ENCODE results near the gene CD1D. TPM values are rescaled to one million over a fixed set of nuclear protein-coding genes. Genes with fewer than 3 reads are reported as not detected.
A peak's percentile ranks its signal among the peaks of the same experiment; 100 is the strongest.

Gene CD1D
- total RNA-seq, 1 donor from 2014 or later = 4.6 TPM

GRCh38 chr1:158199849-158200248, 19.2 kb downstream of the CD1D start:
- no peak for ATAC-seq
- Histone ChIP-seq H3K27ac (no peak overlapping the region), H3K27me3 (ENCODE audit: low read depth) (no peaks in the 10 kb centered on the region), H3K4me3 (no peak overlapping the region), H3K4me1 (peaks cover 4% of the 10 kb centered on the region), H3K36me3 (no peaks in the 10 kb centered on the region), H3K9me3 (no peaks in the 10 kb centered on the region)
- intact Hi-C loops (cut with DNase I) = no loop called here
- DNase-seq = no peak
- TF ChIP-seq CTCF (IDR thresholded peaks at IDR 0.05) = no peak

- no peak for ATAC-seq
- intact Hi-C loops (cut with DNase I) = no loop called here
- H3K27ac ChIP-seq = no peak overlapping the region
- DNase-seq = no peak
- H3K36me3 ChIP-seq = no peaks in the 10 kb centered on the region
- peaks cover 4% of the 10 kb centered on the region for H3K4me1 ChIP-seq
- TF ChIP-seq CTCF (IDR thresholded peaks at IDR 0.05) = no peak
- no peaks in the 10 kb centered on the region for H3K9me3 ChIP-seq
- no peaks in the 10 kb centered on the region for H3K27me3 ChIP-seq (ENCODE audit: low read depth)
- H3K4me3 ChIP-seq = no peak overlapping the region
These were observed 19.8 kb downstream of the CD1D start for GRCh38 chr1:158200527-158200926.

- no peak overlapping the region for H3K27ac ChIP-seq
- H3K9me3 ChIP-seq = no peaks in the 10 kb centered on the region
- H3K4me1 ChIP-seq = peaks cover 4% of the 10 kb centered on the region
- peak; percentile 83 for TF ChIP-seq CTCF (IDR thresholded peaks at IDR 0.05)
- H3K4me3 ChIP-seq = no peak overlapping the region
- intact Hi-C loops (cut with DNase I) = no loop called here
- H3K27me3 ChIP-seq (ENCODE audit: low read depth) = no peaks in the 10 kb centered on the region
- no peaks in the 10 kb centered on the region for H3K36me3 ChIP-seq
- DNase-seq = no peak
- peak; percentile 65 to 78 for ATAC-seq
These were observed 23.2 kb downstream of the CD1D start for GRCh38 chr1:158203693-158204457.

- Histone ChIP-seq H3K9me3 (no peaks in the 10 kb centered on the region), H3K27me3 (ENCODE audit: low read depth) (no peaks in the 10 kb centered on the region), H3K4me1 (peaks cover 4% of the 10 kb centered on the region), H3K36me3 (no peaks in the 10 kb centered on the region), H3K27ac (no peak overlapping the region), H3K4me3 (no peak overlapping the region)
- DNase-seq = no peak
- ATAC-seq = no peak
- no peak for TF ChIP-seq CTCF (IDR thresholded peaks at IDR 0.05)
- intact Hi-C loops (cut with DNase I) = no loop called here
These were observed 23.7 kb downstream of the CD1D start for GRCh38 chr1:158204458-158204827.

- no peak for DNase-seq
- H3K4me3 ChIP-seq = no peak overlapping the region
- H3K4me1 ChIP-seq = peaks cover 4% of the 10 kb centered on the region
- no peak for TF ChIP-seq CTCF (IDR thresholded peaks at IDR 0.05)
- intact Hi-C loops (cut with DNase I) = no loop called here
- peaks cover 15% of the 10 kb centered on the region for H3K27me3 ChIP-seq (ENCODE audit: low read depth)
- no peak overlapping the region for H3K27ac ChIP-seq
- no peaks in the 10 kb centered on the region for H3K9me3 ChIP-seq
- no peak for ATAC-seq
- no peaks in the 10 kb centered on the region for H3K36me3 ChIP-seq
These were observed 28.0 kb downstream of the CD1D start for GRCh38 chr1:158208586-158209116.

All from lower lobe of right lung (tissue), 2 donors.